GM19328 (cell line): ENCODE measurements around the gene CTNNA3.
"Not testable (repeated sequence)": the region's sequence is repeated elsewhere in the genome, so short reads cannot be mapped to it uniquely, and the experiment has no call there.

Experiments
- ATAC-seq: cut with Tn5 transposase; IDR thresholded peaks from one replicate; pipeline ENCODE4 v1.9.1; 2021; ENCODE audit warnings: mild to moderate bottlenecking, moderate library complexity; ENCODE audit not compliant: unreplicated experiment

The CTNNA3 gene

GRCh38 chr10:66349726-66350125 lies 1346.3 kb downstream of the CTNNA3 start:
- ATAC-seq: no peak

DNA sequence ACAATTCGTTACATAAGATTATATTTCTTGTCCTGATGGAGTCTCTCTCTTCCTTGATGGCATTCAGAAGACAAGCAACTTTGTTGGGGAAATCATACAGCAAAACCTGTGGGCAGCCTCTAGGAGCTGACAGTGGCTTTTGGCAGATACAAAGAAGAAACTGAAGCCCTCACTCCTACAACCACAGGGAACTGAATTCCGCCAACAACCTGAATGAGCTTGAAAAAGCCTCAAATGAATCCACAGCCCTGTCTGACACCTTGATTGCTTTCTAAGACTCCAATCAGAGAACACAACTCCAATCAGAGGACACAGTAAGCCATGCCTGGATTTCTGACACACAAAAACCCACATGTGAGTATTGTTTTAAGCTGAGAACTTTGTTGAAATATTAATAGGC lies 1346.9 kb downstream of the CTNNA3 start:
- ATAC-seq: no peak

DNA sequence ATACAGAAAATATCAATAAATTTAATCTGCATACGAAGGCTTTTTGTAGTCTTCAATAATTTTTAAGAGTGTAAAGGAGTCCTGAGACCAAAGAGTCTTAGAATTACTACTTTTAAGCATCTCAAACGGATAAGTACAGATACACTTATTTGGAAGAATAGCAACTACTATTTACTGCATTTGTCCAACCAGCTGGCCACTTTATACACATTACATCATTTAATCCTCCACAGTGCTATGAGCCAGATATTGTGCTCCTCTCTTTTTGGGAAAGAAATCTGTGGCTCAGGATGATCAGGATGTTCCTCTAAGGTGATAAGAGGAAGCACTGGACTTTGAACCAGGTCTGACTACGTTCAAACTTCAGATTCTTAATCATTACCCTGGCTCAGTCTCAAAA lies 1358.8 kb downstream of the CTNNA3 start:
- no peak for ATAC-seq

- ATAC-seq: no peak
These were observed 1359.2 kb downstream of the CTNNA3 start for GRCh38 chr10:66336791-66337190.

GRCh38 chr10:66335753-66336152 lies 1360.2 kb downstream of the CTNNA3 start:
- ATAC-seq: not testable (repeated sequence)

DNA sequence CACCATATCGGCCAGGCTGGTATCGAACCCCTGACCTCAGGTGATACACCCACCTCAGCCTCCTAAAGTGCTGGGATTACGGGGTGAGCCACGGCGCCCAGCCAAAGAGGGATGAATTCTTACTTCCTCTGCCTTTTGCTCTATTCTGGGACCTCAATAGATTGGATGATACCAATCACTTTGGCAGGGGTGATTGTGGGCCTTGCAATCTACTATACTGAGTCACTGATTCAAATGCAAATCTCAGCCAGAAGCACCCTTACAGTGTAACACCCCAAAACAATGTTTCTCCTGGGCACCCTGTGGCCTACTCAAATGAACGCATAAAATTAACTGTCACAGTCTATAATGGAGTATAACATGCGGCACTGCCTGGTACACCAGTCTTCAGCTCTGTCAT lies 1366.8 kb downstream of the CTNNA3 start:
- no peak for ATAC-seq

- no peak for ATAC-seq
These were observed 1369.1 kb downstream of the CTNNA3 start for GRCh38 chr10:66326876-66327275.

DNA sequence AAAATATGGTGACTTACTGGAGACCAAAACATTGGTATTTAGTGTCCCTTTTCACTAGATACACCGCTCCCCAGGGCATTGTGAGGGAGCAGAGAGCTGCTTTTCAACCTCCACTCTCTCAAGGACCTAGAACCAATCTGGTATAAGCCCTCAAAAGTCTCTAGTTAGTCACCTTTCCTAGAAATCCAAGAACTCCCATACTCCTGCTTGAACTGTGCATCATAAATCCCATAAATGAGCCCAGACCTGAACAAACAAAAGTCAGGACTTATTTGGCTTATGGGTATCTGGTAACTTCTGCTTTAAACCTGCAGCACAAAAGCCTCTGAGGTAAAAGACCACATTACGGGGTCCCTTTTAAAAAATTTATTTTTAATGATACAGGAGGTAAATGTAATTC lies 1373.2 kb downstream of the CTNNA3 start:
- ATAC-seq: no peak

- no peak for ATAC-seq
These were observed 1374.0 kb downstream of the CTNNA3 start for GRCh38 chr10:66321723-66322665.

DNA sequence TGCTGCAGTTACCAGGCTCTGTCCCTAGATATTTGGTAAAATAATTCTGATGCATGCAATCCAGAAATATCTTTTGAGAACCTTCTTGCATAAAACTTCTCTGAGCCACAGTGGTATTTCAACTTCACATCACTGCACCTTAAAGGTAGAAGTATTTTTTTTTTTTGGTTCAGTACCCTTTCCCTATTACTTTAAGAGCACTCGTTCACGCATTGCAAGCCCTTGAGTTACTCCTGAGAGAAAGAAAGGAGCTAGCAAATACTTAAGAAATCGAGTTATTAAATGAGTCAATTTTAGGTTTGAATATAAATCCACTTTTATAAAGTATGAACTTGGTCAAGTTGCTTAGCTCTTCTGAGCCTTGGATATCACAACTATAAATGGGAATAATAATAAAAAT lies 1377.2 kb downstream of the CTNNA3 start:
- ATAC-seq: no peak

GRCh38 chr10:66307826-66308225 lies 1388.2 kb downstream of the CTNNA3 start:
- no peak for ATAC-seq

- ATAC-seq: no peak
These were observed 1394.9 kb downstream of the CTNNA3 start for GRCh38 chr10:66301078-66301477.

- no peak for ATAC-seq
These were observed 1400.4 kb downstream of the CTNNA3 start for GRCh38 chr10:66295602-66296001.

GRCh38 chr10:66294538-66294937 lies 1401.5 kb downstream of the CTNNA3 start:
- no peak for ATAC-seq

DNA sequence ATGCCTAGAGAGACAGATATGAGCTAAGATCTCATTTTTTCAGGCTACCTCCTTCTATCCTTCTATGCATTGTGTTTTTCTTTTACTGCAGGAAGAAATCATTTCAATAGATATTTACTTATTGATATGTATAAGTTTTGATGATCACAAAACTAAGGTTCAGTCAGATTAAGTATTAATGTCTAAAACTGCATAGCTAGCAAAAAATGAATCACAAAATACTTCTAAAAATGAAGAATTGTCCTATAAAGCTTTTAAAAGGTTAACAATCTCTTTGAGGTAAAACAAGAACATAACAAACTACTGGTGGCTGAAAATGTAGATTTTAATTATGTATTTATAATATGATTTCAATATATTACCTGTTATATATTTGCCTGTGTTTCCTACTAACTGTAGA lies 1403.1 kb downstream of the CTNNA3 start:
- no peak for ATAC-seq

GRCh38 chr10:66292456-66292855 lies 1403.5 kb downstream of the CTNNA3 start:
- no peak for ATAC-seq

- no peak for ATAC-seq
These were observed 1404.9 kb downstream of the CTNNA3 start for GRCh38 chr10:66291133-66291532.

DNA sequence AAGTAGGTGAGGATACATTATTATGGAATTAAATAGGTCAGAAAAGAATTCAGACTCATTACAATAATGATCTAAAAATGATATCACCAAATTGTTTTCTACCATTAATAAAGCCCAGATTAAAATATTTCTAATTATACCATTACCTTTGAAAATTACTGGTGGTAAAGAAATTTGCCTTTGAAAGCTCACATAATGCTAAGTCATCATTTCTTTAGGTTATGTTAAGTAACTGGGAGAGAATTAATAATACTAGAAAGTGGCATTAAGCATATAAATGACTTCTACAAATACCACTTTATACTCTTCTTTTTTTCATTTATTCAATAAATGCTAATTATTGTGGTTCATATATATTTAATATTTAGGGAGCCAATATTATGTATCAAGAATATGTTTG lies 1411.4 kb downstream of the CTNNA3 start:
- no peak for ATAC-seq

DNA sequence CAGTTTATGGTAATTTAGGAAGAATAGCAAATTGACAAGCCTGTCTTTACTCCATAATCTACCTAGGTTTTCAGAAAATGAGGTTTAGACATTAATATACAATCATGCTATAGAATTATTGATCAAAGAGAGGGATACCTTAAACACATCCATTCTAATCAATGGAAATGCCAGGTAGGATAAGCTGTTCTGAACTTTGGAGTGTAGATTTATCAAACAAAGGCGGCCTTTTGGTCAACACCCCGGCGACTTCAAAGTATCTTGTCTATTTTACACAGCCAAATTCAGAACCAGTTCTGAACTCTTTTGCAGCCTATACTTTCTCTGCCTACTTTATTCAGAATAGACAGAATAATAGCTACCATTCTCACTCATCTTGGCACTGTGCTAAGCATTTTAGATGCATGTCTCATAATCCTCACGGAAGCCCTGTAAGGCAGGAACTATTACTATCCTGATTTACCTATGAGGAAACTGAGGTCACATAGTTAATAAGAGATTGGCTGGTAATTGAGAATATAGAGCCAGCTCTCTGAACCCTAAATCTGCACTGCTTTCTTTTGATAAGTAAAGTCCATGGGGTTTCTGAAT lies 1412.0 kb downstream of the CTNNA3 start:
- no peak for ATAC-seq

DNA sequence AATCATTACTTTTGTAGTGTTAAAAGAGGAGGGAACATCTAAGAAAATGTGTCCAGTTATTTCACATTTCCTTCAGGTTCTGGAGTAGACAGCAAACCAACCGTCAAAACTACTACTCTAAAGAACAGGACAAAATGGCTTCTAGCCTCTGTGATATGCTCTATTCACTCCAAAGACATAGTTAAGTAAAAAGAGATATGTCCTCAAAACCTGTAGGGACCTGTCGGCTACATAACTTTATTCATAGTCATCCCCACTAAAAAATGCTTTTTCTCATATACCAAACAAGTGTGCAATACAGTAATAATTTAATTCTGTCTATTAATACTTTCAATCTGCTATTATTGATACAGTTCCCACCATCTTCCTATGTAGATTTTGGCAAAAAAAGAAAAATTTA lies 1412.9 kb downstream of the CTNNA3 start:
- no peak for ATAC-seq

GRCh38 chr10:66281327-66281726 lies 1414.7 kb downstream of the CTNNA3 start:
- no peak for ATAC-seq

DNA sequence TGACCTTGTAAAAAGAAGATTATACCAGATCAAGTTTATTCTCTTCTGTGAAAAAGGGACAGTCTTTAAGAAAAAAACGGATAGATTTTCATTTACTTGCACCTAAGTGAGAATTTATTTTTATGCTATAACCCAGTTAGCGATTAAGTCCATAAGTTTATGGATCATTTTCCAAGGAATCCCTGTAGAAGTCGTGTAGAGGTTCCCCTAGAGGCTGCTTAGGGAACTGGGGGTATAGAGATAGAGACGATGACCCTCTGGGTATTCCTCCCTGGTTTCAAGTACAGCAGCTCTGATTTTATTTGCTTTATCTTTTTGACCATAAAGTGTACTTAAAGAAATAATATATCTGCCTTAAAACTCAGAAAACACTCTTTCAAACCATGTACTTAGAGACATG lies 1418.5 kb downstream of the CTNNA3 start:
- ATAC-seq: no peak
